Panc1 (cell line): ENCODE data around the gene KCNJ12. TPM values are rescaled to one million over a fixed set of nuclear protein-coding genes. Genes with fewer than 3 reads are reported as not detected.

Experiments used
- ATAC-seq: fragments of 200-7000 bp; cut with Tn5 transposase; 2 replicates; pipeline ENCODE4 v1.9.1; 2020; ENCODE audit warnings: mild to moderate bottlenecking, moderate library complexity
- BruUV-seq: library from RNA; stranded (reverse); fragments of 400-500 nt; replicated peaks from 2 replicates; lab custom pipeline; 2021; lab: Mats Ljungman, UMichigan
- CTCF ChIA-PET: fragments of 300-600 bp; sonication (Branson Sonifier 250); formaldehyde crosslinking; loops from one replicate; lab custom pipeline; 2022; ENCODE audit warnings: antibody characterized with exemption; lab: Charles Lee
- POLR2A ChIA-PET: fragments of 300-600 bp; sonication (Branson Sonifier 250); formaldehyde crosslinking; loops from one replicate; lab custom pipeline; 2022; ENCODE audit warnings: antibody characterized with exemption; lab: Charles Lee
- DNase-seq: peaks from one replicate; pipeline ENCODE4 v3.0.0-alpha.2; 2010; ENCODE audit warnings: low read depth, low spot score
- H3K27ac ChIP-seq: 2 replicates; pipeline ENCODE4 v1.5.1; 2011; ENCODE audit warnings: mild to moderate bottlenecking, low read length, inconsistent platforms
- H3K27me3 ChIP-seq: fragments of 200-500 bp; sonication (Bioruptor generic); 2 replicates; pipeline ENCODE4 v1.6.0; 2014; ENCODE audit warnings: low read length, inconsistent platforms; ENCODE audit not compliant: control insufficient read depth, insufficient read depth
- H3K36me3 ChIP-seq: fragments of 200-500 bp; sonication (Bioruptor generic); 2 replicates; pipeline ENCODE4 v1.5.1; 2014; ENCODE audit warnings: inconsistent platforms, mild to moderate bottlenecking, low read length, moderate library complexity; ENCODE audit not compliant: control insufficient read depth, insufficient read depth
- H3K4me1 ChIP-seq: 2 replicates; pipeline ENCODE4 v1.5.1; 2011; ENCODE audit warnings: inconsistent platforms, mild to moderate bottlenecking, low read length, moderate library complexity; ENCODE audit not compliant: control insufficient read depth, insufficient read depth
- H3K4me3 ChIP-seq, 2 experiments: 2 replicates each; pipeline ENCODE4 v1.5.1; 2011 to 2012; ENCODE audit warnings: low read depth in 2 of 2, low read length in 2 of 2, mild to moderate bottlenecking in 2 of 2, inconsistent platforms in 1 of 2, moderate library complexity in 1 of 2
- H3K9me3 ChIP-seq: fragments of 200-500 bp; sonication (Bioruptor generic); 2 replicates; pipeline ENCODE4 v1.5.1; 2014; ENCODE audit warnings: low read depth, mild to moderate bottlenecking, inconsistent platforms, low read length, moderate library complexity; ENCODE audit not compliant: control insufficient read depth, insufficient read depth
- POLR2AphosphoS5 ChIP-seq: IDR thresholded peaks from 2 replicates; pipeline ENCODE4 v1.6.1; 2012; ENCODE audit warnings: mild to moderate bottlenecking, low read depth, low read length, moderate library complexity
- SIN3A ChIP-seq: IDR thresholded peaks from 2 replicates; pipeline ENCODE4 v1.6.1; 2012; ENCODE audit warnings: low read depth, mild to moderate bottlenecking, low read length, moderate library complexity, borderline replicate concordance; ENCODE audit not compliant: insufficient read depth
- TCF7L2 ChIP-seq: IDR thresholded peaks from 2 replicates; pipeline ENCODE4 v1.6.1; 2011; ENCODE audit warnings: mild to moderate bottlenecking, low read depth, low read length, inconsistent platforms
- in situ Hi-C: cut with HindIII; loops from 2 replicates; pipeline ENCODE4 v1.10.0; 2016; ENCODE audit warnings: low sequenced_read_pairs, low pct_unique_long_range_greater_than_20kb
- intact Hi-C: fragments of 100-400 bp; cut with micrococcal nuclease; formaldehyde crosslinking; loops from one replicate; pipeline ENCODE4 v1.10.0; 2022; ENCODE audit not compliant: unreplicated experiment
- total RNA-seq: library from RNA; stranded (reverse); gene quantifications from one replicate; pipeline ENCODE4 v1.2.1, GENCODE V29; 2021; ENCODE audit not compliant: unreplicated experiment
- TF ChIP-seq, protein P1 (sequence below), 2 experiments: IDR thresholded peaks; 2 replicates each; pipeline ENCODE4 v1.6.1; 2011 to 2012; ENCODE audit warnings: low read depth in 2 of 2, control low read depth in 1 of 2, low read length in 1 of 2, mild to moderate bottlenecking in 1 of 2, moderate library complexity in 1 of 2; ENCODE audit not compliant: insufficient read depth in 1 of 2
- TF ChIP-seq, protein P2 (sequence below): fragments of 450-650 bp; IDR thresholded peaks from 2 replicates; pipeline ENCODE4 v1.5.1; 2017; ENCODE audit warnings: mild to moderate bottlenecking

The KCNJ12 gene
- total RNA-seq, 1 experiment from 2014 or later, result 2.7 TPM

DNA sequence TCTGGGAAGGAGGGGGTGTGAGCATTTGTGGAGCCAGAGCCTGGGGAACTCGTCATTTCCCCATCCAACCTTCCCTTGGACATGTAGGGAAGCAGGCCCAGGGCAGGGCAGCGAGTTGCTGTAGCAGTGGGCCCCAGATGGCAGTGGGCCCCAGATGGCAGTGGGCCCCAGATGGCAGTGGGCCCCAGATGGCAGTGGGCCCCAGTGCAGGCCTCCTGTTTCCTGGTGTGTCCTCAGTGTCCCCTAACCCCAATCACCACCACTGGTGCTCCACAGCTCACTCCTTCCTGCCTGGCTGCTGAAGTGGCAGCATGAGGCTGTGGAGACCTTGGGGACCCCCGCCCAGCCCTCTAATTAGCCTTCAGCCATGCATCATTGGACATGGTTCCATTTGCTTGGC, 4.5 kb downstream of the KCNJ12 start:
- Histone ChIP-seq H3K27me3 (no peaks in the 10 kb centered on the region), H3K36me3 (no peaks in the 10 kb centered on the region; the same call in 1 of the 2 replicates), H3K9me3 (no peaks in the 10 kb centered on the region), H3K4me1 (no peaks in the 10 kb centered on the region; the same call in 1 of the 2 replicates), H3K4me3 (no peak overlapping the region), H3K27ac (no peak overlapping the region)
- ATAC-seq (no peak), DNase-seq (no peak)
- in situ Hi-C loops, result no loop called here
- BruUV-seq, result no TSS peak
- ChIA-PET CTCF (no interaction called here), POLR2A (no interaction called here)
- intact Hi-C loops, result no loop called here
- TF ChIP-seq, protein P1, sequence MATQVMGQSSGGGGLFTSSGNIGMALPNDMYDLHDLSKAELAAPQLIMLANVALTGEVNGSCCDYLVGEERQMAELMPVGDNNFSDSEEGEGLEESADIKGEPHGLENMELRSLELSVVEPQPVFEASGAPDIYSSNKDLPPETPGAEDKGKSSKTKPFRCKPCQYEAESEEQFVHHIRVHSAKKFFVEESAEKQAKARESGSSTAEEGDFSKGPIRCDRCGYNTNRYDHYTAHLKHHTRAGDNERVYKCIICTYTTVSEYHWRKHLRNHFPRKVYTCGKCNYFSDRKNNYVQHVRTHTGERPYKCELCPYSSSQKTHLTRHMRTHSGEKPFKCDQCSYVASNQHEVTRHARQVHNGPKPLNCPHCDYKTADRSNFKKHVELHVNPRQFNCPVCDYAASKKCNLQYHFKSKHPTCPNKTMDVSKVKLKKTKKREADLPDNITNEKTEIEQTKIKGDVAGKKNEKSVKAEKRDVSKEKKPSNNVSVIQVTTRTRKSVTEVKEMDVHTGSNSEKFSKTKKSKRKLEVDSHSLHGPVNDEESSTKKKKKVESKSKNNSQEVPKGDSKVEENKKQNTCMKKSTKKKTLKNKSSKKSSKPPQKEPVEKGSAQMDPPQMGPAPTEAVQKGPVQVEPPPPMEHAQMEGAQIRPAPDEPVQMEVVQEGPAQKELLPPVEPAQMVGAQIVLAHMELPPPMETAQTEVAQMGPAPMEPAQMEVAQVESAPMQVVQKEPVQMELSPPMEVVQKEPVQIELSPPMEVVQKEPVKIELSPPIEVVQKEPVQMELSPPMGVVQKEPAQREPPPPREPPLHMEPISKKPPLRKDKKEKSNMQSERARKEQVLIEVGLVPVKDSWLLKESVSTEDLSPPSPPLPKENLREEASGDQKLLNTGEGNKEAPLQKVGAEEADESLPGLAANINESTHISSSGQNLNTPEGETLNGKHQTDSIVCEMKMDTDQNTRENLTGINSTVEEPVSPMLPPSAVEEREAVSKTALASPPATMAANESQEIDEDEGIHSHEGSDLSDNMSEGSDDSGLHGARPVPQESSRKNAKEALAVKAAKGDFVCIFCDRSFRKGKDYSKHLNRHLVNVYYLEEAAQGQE (IDR thresholded peaks at IDR 0.05; ENCODE audit: insufficient read depth in 1 of 2, low read depth in 2 of 2, low read length in 1 of 2), result no peak
- TF ChIP-seq POLR2AphosphoS5 (no peak), SIN3A (no peak), TCF7L2 (no peak)
- TF ChIP-seq, protein P2, sequence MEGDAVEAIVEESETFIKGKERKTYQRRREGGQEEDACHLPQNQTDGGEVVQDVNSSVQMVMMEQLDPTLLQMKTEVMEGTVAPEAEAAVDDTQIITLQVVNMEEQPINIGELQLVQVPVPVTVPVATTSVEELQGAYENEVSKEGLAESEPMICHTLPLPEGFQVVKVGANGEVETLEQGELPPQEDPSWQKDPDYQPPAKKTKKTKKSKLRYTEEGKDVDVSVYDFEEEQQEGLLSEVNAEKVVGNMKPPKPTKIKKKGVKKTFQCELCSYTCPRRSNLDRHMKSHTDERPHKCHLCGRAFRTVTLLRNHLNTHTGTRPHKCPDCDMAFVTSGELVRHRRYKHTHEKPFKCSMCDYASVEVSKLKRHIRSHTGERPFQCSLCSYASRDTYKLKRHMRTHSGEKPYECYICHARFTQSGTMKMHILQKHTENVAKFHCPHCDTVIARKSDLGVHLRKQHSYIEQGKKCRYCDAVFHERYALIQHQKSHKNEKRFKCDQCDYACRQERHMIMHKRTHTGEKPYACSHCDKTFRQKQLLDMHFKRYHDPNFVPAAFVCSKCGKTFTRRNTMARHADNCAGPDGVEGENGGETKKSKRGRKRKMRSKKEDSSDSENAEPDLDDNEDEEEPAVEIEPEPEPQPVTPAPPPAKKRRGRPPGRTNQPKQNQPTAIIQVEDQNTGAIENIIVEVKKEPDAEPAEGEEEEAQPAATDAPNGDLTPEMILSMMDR, result no peak

DNA sequence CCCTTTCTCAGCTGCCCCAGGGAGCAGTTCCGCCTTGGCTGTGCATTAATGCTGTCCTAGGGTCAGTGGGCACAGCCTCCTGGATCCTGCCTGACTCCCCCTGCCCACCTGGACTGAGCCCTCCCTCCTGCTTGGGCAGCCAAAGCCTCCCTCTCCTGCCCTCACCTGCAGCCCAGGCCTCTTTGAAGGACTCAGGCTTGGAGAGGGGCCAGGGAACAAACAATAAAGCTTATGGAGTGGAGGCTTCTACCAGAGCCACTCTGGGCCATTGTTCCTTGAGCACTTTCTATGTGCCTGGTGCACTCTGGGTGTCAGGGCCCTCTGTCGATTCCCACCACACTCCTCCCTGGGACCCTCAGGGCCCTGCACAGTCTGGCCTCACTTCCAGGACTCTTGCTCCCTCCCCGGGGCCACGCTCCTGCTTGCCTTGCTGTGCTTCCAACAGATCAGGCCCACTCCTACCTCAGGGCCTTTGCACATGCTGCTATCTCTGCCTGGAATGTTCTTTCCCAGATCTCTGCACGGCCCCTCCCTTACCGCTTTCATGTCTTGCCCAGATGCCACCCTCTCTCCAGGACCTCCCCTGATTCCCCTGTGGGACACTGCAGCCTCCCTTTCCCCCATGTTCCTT, 5.0 kb downstream of the KCNJ12 start:
- CTCF ChIA-PET, result no interaction called here
- BruUV-seq, result no TSS peak
- Histone ChIP-seq H3K36me3 (no peaks in the 10 kb centered on the region; the same call in 1 of the 2 replicates), H3K4me1 (no peaks in the 10 kb centered on the region; the same call in 1 of the 2 replicates), H3K9me3 (no peaks in the 10 kb centered on the region), H3K4me3 (no peak overlapping the region), H3K27ac (no peak overlapping the region), H3K27me3 (no peaks in the 10 kb centered on the region)
- no peak for ATAC-seq
- intact Hi-C loops, result no loop called here
- no peak for DNase-seq
- in situ Hi-C loops, result no loop called here
- POLR2A ChIA-PET, result no interaction called here
- no peak for TF ChIP-seq TCF7L2
- TF ChIP-seq, protein P2, result no peak
- TF ChIP-seq, protein P1 (IDR thresholded peaks at IDR 0.05; ENCODE audit: insufficient read depth in 1 of 2, low read depth in 2 of 2, low read length in 1 of 2), result no peak
- TF ChIP-seq POLR2AphosphoS5, result no peak
- no peak for TF ChIP-seq SIN3A
